ENCODE measurements around the gene ARF6.
"Not testable (repeated sequence)": the region's sequence is repeated elsewhere in the genome, so short reads cannot be mapped to it uniquely, and the experiment has no call there.

The ARF6 gene

DNA sequence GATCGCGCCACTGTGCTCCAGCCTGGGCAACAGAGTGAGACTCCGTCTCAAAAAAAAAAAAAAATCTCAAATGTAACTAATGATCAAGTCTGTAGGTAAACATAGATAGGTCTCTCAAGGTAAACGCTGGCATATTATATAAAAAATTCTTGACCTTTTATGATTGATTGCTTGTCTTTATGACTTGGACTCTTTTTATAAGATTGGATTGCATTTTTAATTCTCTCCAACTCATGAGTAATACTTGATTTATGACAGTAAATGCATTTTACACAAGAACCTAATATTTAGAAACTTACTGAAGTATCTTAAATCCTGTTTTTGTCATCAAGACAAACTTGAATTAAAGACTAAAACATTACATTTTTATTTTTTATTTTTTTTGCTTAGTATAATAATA lies 16.1 kb downstream of the ARF6 start:
- peak; percentile 89 for FAIRE-seq

DNA sequence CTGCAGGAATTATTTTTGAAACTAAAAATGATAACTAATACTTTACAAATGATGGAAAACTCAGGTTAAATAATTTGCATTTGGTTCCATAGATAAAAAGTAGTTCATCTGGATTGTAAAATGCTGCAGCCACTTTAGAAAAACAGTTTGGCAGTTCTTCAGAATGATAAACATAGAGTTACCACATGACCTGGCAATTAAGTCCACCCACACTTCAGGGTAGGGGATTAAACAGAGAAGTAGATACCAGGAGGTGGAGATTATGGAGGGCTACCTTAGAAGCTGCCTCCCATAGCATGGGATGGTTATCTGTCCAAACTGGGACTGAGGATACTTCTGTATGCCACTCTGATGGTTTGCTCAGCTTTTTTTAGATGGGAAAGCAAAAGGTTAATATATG lies 22.2 kb downstream of the ARF6 start:
- no peak for FAIRE-seq

DNA sequence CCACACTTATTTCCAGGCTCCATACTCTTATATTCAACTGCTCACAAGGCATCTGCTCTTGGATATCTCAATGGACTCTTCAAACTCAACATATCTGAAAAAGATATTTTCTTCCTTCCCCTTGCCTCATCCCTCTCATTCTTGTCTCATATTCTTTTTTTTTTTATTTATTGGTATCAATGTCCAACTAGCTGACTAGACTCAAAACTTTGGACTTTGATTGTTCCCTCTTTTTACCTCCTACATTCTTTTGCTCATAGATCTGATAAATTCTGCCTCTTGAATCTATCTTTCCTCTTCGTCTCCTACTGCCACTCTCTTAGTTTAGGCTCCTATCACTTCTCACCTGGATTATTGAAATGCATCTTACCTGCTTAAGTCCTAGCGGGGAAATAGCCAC lies 25.8 kb downstream of the ARF6 start:
- no peak for FAIRE-seq

GRCh38 chr14:49919825-49920659 lies 27.2 kb downstream of the ARF6 start:
- no peak for FAIRE-seq

GRCh38 chr14:49920935-49921334 lies 28.1 kb downstream of the ARF6 start:
- FAIRE-seq, result no peak

DNA sequence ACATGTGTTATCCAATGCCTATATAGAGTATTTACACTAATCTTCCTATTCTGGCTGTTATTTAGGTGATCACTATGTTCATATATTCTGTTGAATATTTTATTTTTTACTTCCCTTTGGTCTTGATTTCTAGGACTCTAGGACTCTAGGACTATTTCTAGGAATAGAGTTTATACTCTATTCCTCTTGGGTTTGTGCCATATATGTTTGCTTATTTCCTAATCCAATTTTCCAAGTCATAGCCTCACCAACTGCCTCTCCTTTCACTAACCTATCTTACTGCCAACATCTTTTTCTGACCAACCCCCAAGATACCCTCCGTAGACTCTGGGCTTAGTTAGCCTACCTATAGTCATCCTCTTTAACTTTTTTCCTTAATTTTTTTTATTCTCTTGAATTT lies 28.5 kb downstream of the ARF6 start:
- FAIRE-seq, result no peak

DNA sequence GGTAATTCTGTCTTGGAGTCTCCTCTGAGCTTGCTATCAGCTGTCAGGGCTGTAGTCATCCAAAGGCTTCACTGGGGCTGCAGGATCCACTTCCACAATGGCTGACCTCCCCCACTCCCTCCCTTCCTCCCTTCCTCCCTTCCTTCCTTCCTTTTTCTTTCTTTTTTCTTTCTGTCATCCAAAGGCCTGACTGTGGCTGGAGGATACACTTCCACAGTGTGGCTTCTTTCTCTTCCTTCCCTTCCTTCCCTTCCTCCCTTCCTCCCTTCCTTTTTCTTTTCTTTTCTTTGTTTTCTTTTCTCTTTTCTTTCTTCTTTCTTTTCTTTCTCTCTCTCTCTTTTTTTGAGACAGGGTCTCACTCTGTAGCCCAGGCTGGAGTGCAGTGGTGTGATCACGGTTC lies 30.6 kb downstream of the ARF6 start:
- FAIRE-seq, result no peak

- no peak for FAIRE-seq
Measured at GRCh38 chr14:49923881-49924280, 31.0 kb downstream of the ARF6 start.

- FAIRE-seq, result no peak
Measured at GRCh38 chr14:49924852-49925251, 32.0 kb downstream of the ARF6 start.

DNA sequence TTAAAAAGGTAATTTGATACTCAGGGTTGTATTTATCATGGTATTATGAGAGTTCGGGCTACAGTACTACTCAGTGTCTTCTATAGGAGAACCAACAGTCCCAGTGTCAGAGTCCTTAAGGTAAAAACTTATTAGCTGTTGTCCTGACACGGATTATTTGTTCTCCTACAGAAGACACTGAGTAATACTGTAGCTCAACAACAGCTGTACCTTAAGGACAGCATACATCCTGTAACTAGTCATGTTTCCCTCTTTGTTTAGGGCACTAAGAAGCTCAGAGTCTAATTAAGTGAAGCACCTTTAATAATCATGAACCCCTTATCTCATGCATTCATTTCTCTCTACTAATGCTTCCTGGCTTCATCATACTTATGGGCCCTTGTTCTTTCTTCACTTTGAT lies 33.9 kb downstream of the ARF6 start:
- FAIRE-seq, result no peak

DNA sequence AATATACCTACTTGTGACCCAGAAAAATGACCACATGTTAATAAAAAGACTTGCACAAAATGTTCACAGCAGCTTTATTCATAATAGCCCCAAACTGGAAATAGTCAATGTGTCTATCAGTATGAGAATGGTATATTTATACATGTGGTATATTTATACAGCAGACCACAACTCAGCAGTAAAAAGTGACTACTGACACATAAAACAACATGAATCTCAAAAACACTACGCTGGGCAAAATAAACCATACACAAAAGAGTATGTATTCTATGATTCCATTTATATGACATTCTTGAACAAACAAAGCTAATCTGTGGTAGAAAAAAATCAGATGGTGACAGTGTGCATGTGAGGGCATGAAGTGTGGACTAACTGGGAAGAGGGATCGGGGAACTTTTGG lies 35.1 kb downstream of the ARF6 start:
- FAIRE-seq, result no peak

GRCh38 chr14:49930720-49931119 lies 37.8 kb downstream of the ARF6 start:
- FAIRE-seq, result no peak

DNA sequence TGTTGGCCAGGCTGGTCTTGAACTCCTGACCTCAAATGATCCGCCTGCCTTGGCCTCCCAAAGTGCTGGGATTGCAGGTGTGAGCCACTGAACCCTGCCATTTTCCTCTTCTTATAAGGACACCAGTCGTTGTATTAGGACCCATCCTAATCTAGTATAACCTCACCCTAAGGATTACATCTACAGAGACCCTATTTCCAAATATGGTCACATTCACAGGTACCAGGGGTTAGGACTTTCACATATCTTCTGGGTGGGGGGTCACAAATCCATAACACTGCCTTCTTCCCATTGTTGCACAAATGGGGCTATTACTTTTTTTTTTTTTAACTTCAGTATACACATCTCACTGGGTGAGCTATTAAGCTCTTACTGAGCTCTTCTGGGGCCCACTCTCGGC lies 38.6 kb downstream of the ARF6 start:
- no peak for FAIRE-seq

DNA sequence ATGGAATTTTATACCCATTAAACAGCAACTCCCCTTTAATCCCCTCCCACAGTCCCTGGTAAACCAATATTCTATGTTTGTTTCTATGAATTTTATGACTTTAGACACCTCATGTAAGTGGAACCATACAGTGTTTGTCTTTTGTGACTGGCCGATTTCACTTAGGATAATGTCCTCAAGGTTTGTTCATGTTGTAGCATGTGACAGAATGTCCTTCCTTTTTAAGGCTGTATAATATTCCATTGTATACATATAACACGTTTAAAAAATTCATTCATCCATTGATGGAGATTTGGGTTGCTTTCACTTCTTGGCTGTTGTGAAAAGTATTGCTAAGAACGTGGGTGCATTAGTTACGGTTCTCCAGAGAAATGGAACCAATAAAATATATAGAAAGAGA lies 40.2 kb downstream of the ARF6 start:
- FAIRE-seq, result no peak

- no peak for FAIRE-seq
Measured at GRCh38 chr14:49933704-49934103, 40.8 kb downstream of the ARF6 start.

DNA sequence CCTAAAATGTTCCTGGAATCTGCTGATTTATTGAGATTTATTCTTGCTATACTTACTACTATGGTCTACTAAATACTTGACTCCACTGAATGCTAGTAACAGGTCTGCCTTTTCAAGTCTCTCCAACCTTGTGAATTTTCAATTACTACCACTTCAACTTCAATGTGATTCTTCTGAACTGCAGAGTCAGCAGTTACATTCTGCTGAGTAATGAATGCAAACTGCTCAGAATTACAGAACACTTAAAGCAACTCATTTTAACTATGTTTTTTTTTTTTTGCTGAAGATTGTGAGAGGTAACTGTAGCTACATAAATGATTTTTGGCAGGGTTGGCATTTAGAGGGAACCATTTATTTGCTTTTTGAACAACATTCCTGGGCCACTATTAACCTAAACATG lies 41.8 kb downstream of the ARF6 start:
- no peak for FAIRE-seq

GRCh38 chr14:49935526-49935925 lies 42.6 kb downstream of the ARF6 start:
- no peak for FAIRE-seq

- not testable (repeated sequence) for FAIRE-seq
Measured at GRCh38 chr14:49936246-49936645, 43.4 kb downstream of the ARF6 start.

- not testable (repeated sequence) for FAIRE-seq
Measured at GRCh38 chr14:49936882-49937281, 44.0 kb downstream of the ARF6 start.

DNA sequence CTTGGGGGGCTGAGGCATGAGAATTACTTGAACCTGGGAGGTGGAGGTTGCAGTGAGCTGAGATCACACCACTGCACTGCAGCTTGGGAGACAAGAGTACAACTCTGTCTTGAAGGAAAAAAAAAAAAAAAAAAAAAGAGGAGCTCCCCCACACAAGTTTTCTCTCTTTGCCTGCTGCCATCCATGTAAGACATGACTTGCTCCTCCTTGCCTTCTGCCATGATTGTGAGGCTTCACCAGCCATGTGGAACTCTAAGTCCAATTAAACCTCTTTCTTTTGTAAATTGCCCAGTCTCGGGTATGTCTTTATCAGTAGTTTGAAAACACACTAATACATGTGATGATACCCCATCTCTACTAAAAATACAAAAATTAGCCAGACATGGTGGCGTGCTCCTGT lies 46.3 kb downstream of the ARF6 start:
- FAIRE-seq, result not testable (repeated sequence)

- FAIRE-seq, result no peak
Measured at GRCh38 chr14:49939884-49940510, 47.1 kb downstream of the ARF6 start.

GRCh38 chr14:49940808-49941421 lies 48.0 kb downstream of the ARF6 start:
- FAIRE-seq, result no peak

DNA sequence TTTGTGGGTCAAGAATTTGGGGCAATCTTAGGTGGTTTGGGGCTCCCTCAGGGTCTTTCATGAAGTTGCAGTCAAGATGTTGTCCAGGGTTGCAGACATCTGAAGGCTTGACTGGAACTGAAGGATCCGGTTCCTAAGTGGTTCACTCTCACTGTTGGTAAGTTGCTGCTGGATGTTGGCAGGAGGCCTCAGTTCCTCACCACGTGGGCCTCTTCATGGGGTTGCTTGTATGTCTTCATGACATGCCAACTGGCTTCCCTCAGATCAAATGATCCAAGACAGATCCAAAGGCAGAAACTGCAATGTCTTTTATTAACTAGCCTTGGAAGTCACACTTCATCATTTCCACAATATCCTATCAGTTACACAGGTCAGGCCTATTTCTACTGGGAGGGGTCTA lies 49.2 kb downstream of the ARF6 start:
- FAIRE-seq, result no peak

DNA sequence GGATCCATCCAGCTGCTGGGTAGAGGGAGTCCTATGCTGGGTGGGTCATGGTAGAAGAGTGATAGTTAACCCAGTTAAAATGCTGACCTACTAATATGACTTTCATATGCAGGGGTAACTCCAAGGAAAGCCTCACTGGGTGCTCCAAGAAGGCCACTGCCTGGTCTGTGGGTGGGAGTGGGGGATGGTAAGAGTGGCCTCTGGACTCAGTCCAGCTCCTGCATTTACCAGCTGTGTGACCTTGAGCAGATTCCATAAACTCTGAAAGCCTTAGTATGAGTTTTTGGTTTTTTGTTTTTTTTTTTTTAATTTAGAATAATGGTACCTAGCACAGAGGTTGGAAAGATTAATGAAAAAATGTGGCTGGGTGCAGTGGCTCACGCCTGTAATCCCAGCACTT lies 51.6 kb downstream of the ARF6 start:
- FAIRE-seq, result no peak

Measured in A204.1 (cell line).